D721Med (cell line): ENCODE data around the gene DPY19L2.
"Not testable (repeated sequence)": the region's sequence is repeated elsewhere in the genome, so short reads cannot be mapped to it uniquely, and the experiment has no call there.

Source experiments
- DNase-seq: peaks from one replicate; pipeline ENCODE4 v3.0.0; 2011; ENCODE audit warnings: low spot score; ENCODE audit not compliant: insufficient read length
- FAIRE-seq: peaks from 2 replicates; lab custom pipeline; 2011; peaks lifted over from hg19 to GRCh38; lab: Jason Lieb, UNC
- TF ChIP-seq, protein P1 (sequence below): IDR thresholded peaks from 2 replicates; pipeline ENCODE4 v1.5.1; 2012; ENCODE audit warnings: mild to moderate bottlenecking, control low read depth; ENCODE audit not compliant: insufficient read depth; ENCODE audit errors: missing control alignments

The DPY19L2 gene

DNA sequence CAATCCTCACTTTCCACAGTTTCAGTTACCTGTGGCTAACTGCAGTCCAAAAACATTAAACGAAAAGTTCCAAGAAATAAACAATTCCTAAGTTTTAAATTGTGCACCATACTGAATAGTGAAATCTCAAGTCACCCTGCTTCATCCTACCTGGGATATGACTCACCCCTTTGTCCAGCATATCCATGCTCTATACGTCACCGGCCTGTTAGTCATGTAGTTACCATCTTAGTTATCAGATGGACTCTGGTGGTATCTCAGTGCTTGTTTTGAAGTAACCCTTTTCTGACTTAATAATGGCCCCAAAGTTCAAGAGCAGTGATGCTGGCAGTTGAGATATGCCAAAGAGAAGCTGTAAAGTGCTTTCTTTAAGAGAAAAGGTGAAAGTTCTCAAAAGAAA, 83.9 kb downstream of the DPY19L2 start:
- not testable (repeated sequence) for DNase-seq, FAIRE-seq

DNA sequence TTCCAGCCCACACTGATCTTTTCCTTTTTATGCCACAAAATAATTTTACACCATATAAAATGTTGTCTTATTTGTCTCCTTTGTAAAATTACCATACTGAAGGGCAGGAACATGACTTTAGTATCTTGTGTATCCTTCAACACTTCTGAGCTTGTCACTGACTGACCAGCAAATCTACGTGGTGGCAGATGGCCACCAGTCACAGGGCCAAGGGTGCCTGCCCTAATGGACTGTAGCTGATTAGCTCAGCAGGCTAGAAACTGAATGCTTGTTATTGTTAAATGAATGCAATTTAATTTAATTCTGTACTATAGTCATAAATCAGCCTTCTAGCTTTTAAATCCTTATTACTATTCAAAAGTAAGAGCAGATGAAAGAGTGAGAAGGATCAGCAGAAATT, 85.0 kb downstream of the DPY19L2 start:
- DNase-seq, FAIRE-seq: not testable (repeated sequence)

DNA sequence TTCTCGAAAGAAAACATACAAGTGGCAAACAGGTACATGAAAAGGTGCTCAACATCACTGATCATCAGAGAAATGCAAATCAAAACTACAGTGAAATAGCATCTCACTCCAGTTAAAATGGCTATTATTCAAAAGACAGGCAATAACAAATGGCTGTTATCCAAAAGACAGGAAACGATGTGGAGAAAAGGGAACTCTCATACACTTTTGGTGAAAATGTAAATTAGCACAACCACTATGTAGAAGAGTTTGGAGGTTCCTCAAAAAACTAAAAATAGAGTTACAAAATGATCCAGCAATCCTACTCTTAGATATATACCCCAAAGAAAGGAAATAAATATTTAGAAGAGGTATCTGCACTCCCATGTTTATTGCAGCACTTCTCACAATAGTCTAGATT, 90.7 kb downstream of the DPY19L2 start:
- FAIRE-seq, DNase-seq: not testable (repeated sequence)

DNA sequence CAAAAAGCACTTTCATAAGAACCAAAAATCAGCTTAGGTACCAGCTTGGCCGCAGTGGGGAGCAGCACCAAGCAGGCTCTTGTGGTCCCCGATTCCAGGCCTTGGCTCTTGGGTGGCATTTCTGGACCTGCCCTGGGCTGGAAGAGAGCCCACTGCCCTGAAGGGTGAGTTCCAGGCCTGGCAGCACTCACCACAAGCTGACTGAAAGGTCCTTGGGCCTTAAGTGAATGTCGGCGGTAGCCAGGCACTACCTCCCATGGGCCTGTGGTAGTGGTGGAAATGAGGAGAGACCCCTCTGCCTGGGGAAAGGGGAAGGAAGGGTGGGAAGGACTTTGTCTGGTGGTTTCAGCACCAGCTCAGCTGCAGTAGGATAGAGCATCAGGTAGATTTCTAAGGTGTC, 96.3 kb downstream of the DPY19L2 start:
- not testable (repeated sequence) for FAIRE-seq, DNase-seq

DNA sequence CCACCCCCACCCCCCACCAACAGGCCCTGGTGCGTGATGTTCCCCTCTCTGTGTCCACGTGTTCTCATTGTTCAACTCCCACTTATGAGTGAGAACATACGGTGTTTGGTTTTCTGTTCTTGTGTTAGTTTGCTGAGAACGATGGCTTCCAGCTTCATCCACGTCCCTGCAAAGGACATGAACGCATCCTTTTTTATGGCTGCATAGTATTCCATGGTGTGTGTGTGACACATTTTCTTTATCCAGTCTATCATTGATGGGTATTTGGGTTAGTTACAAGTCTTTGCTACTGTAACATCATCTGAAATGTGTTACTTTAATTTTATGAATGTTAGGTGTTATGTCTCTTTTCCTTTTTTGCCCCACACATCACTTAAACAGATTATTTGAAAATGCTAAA, 109.8 kb downstream of the DPY19L2 start:
- FAIRE-seq = not testable (repeated sequence)

DNA sequence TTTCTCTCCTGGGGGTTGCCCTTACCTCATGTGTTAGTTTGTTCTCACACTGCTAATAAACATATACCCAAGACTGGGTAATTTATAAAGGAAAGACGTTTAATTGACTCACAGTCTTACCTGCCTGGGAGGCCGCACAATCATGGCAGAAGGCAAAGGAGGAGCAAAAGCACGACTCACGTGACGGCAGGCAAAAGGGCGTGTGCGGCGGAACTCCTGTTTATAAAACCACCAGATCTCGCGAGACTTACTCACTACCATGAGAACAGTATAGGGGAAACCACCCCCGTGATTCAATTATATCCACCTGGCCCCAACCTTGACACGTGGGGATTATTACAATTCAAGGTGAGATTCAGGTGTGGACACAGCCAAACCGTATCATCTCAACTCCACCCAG, 116.9 kb downstream of the DPY19L2 start:
- FAIRE-seq, DNase-seq: not testable (repeated sequence)

More for the DNA sequence above, 109.8 kb downstream of the DPY19L2 start:
- not testable (repeated sequence) for DNase-seq

DNA sequence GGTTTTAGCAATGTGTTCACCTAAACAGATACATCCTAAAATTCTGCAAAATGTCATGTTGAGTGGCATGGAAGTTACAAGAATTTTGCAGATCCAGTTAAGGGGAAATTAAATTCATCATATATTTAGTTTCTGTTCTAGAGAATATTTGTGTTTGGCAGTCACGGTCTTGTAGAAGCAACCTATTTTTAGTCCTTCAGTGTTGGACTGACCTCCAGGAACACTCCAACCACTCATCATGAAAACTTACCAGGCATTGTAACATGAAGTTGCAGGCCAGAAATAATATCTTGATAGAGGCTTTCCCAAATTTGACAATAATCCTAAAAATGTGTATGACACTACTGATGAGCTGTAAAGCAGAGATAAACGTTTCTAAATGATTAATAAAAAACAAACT, 119.3 kb downstream of the DPY19L2 start:
- DNase-seq, FAIRE-seq: not testable (repeated sequence)

DNA sequence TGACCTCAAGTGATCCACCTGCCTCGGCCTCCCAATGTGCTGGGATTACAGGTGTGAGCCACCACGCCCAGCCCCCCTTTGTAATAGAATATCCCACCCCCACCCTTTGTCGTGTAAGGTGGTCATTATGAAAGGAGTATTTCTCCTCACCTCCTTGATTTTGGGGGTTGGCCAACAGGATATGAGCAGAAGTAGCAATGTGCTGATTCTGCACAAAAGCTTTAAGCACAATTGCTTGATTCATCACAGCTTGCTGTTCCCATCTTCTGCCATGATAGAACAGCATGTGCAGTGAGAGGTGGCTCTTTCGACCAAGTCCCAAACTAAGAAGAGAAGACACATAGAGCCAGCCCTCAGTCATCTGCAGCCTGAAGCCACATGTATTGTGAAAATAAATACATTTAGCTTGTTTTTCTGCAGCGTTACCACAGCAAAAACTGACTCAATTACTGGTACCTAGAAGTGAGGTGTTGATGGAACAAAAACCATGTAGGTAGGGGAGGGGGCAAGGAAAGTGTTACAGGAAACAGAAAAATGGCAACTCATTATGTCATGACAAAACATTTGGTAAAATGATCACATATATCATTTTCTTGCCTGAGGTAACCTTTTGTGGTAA, 122.9 kb downstream of the DPY19L2 start:
- not testable (repeated sequence) for FAIRE-seq

DNA sequence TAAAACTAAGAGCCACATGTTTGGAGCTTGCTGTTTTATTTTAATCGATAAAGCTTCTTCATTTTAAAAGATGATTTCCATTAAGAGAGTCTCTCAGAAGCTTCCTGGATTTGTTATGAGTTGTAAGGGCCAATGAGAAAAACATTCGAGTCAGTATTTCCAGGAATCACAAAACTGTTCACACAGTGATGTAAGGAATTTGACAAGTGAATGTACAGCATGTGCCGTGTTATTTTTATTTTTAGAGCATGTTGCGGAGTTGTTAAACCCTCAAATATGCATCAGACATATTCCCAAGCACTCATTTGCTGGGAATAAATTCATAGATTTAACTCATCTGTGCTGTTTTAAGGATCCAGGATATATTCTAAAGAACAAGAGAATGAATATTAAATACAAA, 129.6 kb downstream of the DPY19L2 start:
- DNase-seq = not testable (repeated sequence)
- FAIRE-seq = peak; percentile 51

More for the DNA sequence above, 122.9 kb downstream of the DPY19L2 start:
- not testable (repeated sequence) for DNase-seq

DNA sequence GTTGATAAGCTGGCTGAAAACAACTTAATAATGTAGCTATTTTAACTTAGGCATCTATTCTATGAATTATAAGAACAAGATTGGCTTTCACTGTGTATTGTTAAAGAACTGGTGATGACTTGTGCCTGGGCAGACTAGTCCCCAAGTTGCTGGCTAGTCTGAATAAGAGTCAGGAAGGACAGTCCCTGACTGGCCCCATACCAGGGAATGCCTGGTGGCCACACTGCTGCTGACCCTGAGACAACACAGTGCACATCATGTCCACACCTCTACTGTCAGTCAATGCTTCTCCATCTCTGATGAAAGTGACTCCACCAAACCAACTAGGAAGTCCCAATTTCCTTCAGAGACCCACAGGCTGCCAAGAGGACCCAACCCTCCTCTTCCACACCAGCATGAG, 130.5 kb downstream of the DPY19L2 start:
- DNase-seq, FAIRE-seq: not testable (repeated sequence)

DNA sequence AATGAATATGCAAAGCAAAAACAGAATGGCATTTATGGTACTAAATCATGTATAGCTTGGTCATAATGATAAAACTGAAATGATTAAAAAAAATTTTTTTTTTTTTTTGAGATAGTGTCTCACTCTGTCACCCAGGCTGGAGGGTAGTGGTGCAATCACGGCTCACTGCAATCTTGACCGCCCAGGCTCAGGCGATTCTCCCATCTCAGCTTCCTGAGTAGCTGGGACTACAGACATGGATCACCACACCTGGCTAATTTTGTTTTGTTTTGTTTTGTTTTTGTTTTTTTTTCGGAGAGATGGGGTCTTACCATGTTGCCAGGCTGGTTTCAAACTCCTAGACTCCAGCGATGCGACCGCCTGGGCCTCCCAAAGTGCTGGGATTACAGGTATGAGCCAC, 138.7 kb downstream of the DPY19L2 start:
- FAIRE-seq, DNase-seq: not testable (repeated sequence)

DNA sequence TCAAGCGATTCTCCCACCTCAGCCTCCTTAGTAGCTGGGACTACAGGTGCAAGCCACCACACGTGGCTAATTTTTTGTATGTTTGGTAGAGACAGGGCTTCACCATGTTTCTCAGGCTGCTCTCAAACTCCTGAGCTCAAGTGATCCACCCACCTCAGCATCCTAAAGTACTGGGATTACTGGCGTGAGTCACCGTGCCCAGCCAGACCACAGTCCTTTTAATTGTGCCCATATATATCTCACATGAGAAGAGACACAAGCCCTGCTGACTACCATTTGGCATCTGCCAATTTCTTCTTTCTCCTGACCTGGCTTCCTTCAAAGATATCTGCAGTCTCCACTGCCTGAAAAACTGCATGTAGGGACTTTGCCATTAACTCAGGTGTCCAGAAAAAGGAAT, 142.5 kb downstream of the DPY19L2 start:
- no peak for DNase-seq
- no peak for FAIRE-seq
- TF ChIP-seq, protein P1, sequence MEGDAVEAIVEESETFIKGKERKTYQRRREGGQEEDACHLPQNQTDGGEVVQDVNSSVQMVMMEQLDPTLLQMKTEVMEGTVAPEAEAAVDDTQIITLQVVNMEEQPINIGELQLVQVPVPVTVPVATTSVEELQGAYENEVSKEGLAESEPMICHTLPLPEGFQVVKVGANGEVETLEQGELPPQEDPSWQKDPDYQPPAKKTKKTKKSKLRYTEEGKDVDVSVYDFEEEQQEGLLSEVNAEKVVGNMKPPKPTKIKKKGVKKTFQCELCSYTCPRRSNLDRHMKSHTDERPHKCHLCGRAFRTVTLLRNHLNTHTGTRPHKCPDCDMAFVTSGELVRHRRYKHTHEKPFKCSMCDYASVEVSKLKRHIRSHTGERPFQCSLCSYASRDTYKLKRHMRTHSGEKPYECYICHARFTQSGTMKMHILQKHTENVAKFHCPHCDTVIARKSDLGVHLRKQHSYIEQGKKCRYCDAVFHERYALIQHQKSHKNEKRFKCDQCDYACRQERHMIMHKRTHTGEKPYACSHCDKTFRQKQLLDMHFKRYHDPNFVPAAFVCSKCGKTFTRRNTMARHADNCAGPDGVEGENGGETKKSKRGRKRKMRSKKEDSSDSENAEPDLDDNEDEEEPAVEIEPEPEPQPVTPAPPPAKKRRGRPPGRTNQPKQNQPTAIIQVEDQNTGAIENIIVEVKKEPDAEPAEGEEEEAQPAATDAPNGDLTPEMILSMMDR = no peak

DNA sequence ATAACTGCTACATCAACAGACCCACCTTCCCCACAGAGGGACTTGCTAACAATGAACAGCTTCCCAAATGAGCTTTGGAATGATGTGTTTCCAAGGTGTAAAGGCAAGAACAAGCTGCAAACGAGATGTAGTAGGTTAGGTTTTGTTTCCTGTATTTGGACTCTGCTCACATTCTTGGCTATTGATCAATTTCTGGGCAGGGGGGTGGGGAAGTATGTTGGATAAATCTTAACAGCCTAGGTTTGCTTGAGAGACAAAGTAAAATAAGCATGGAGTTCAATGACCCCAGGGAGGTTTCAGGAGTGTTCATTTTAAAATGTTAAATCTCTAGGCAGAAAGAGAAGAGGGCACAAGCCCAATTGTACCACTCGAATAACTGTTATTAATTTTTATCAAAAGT, 146.6 kb downstream of the DPY19L2 start:
- TF ChIP-seq, protein P1 = no peak
- FAIRE-seq = no peak

More for the DNA sequence above, 146.6 kb downstream of the DPY19L2 start:
- DNase-seq = no peak
